Measurements from ENCODE around the gene DCLK1. TPM values are rescaled to one million over a fixed set of nuclear protein-coding genes. Genes with fewer than 3 reads are reported as not detected.

Gene DCLK1
- total and polyA plus RNA-seq, 4 experiments from 2014 or later = not detected

DNA sequence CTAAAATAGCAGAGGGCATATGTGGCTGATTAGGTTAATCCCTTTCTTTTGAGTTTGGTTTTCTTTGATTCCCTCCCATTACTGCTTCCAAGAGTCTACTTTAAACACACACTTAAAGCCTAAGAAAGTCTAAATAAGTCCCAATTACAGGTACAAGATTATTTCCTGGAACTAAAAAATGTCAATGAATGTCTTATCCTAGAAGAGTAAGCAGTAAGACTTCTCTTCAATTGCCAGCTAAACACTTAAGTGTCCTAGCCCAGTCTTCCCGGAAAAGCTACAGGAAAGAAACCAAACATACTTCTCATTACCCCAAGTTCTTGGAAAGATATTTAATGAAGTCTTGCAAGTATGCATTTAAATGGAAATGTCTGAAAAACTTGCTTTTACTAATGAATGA lies 233.1 kb downstream of the DCLK1 start:
- Histone ChIP-seq H3K4me1 (ENCODE audit: insufficient read depth, low read length) (no peaks in the 10 kb centered on the region), H3K9me3 (ENCODE audit: control insufficient read depth in 1 of 2, low read length in 2 of 2) (no peaks in the 10 kb centered on the region), H3K4me3 (ENCODE audit: low read length in 2 of 2) (no peak overlapping the region), H3K36me3 (ENCODE audit: insufficient read depth, low read length) (no peaks in the 10 kb centered on the region), H3K27ac (ENCODE audit: low read depth, low read length) (no peak overlapping the region), H3K27me3 (ENCODE audit: insufficient read depth, low read length) (no peaks in the 10 kb centered on the region)
- DNase-seq = no peak
- H3K9me3 Mint-ChIP-seq = peaks cover 0 to 5% (median 0%) of the 10 kb centered on the region in 8 donors
- no peaks in the 10 kb centered on the region for H3K4me1 Mint-ChIP-seq
- CTCF ChIA-PET (ENCODE audit: partially characterized antibody) = no interaction called here
- H3K36me3 Mint-ChIP-seq = no peaks in the 10 kb centered on the region
- H3K27me3 Mint-ChIP-seq = no peaks in the 10 kb centered on the region
- H3K27ac Mint-ChIP-seq = no peak overlapping the region
- no peak overlapping the region for H3K4me3 Mint-ChIP-seq
- intact Hi-C loops (cut with micrococcal nuclease) = no loop called here
- POLR2A ChIA-PET (ENCODE audit: partially characterized antibody) = no interaction called here

DNA sequence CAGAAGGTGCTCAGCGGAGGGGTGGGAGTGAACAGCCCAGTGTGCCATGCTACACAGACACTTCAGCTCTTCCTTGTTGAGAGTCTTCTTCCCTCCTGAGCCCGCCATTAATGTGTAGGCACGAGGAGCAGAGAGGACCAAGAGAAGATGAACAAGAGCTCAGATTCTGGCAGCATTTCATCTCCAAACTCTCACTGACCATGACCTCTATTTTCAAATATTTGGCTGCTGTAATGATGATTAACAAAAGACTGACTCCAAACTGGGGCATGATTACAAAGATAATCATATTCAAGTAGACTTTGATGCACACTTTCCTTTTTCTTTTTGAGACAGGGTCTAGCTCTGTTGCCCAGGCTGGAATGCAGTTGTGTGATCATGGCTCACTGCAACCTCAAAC lies 236.5 kb downstream of the DCLK1 start:
- Mint-ChIP-seq H3K27ac (no peak overlapping the region), H3K4me3 (no peak overlapping the region), H3K9me3 (peaks cover 0 to 5% (median 0%) of the 10 kb centered on the region in 8 donors), H3K4me1 (no peaks in the 10 kb centered on the region), H3K36me3 (no peaks in the 10 kb centered on the region), H3K27me3 (peaks cover 0 to 1% of the 10 kb centered on the region in 2 donors)
- H3K4me3 ChIP-seq (ENCODE audit: low read length in 2 of 2) = no peak overlapping the region
- POLR2A ChIA-PET (ENCODE audit: partially characterized antibody) = no interaction called here
- H3K27ac ChIP-seq (ENCODE audit: low read depth, low read length) = no peak overlapping the region
- intact Hi-C loops (cut with micrococcal nuclease) = no loop called here
- CTCF ChIA-PET (ENCODE audit: partially characterized antibody) = no interaction called here
- no peak for DNase-seq
- H3K27me3 ChIP-seq (ENCODE audit: insufficient read depth, low read length) = no peaks in the 10 kb centered on the region
- no peaks in the 10 kb centered on the region for H3K36me3 ChIP-seq (ENCODE audit: insufficient read depth, low read length)
- H3K9me3 ChIP-seq (ENCODE audit: control insufficient read depth in 1 of 2, low read length in 2 of 2) = no peaks in the 10 kb centered on the region
- H3K4me1 ChIP-seq (ENCODE audit: insufficient read depth, low read length) = no peaks in the 10 kb centered on the region

DNA sequence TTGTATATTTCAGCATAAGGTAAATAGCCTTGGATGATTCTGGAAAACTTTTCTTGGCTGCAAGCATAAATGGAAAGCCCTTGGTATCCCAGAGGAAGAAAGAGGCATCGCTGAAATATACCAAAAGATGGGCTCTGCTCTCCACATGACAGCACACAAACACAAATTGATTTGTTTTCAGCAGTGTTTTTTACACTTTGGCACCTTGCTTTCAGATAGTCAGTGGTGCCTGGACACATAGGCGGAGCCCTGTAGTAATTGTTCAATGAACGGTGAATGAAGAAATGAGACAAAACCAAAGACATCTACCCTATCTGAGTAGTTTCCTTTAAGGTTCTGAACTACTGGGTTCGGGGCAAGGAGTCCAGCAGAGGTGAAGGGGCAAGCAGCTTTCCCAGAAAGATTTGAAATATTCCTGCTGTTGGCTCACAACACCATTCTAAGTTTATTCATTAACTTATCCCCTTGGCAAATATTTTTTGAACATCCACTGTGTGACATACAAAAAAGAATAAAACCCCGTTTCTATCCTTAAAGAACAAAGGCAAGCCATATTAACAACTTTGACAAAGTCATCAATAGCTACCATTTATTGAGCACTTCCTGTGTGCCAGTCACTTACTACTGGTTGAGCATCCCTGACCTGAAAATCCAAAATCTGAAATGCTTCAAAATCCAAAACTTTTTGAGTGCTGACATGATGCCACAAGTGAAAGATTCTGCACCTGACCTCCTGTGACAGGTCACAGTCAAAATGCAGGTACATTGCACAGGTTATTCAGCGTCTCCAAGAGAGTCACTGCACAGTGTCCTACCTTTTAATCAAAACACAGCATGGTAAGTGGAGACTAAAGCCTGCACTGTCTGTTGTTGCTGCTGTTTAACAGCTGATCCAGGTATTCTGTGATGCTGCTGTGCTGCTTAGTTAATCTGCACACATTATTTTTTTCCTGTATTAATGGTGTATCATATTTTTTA lies 238.1 kb downstream of the DCLK1 start:
- Histone ChIP-seq H3K9me3 (ENCODE audit: control insufficient read depth in 1 of 2, low read length in 2 of 2) (no peaks in the 10 kb centered on the region), H3K36me3 (ENCODE audit: insufficient read depth, low read length) (no peaks in the 10 kb centered on the region), H3K27ac (ENCODE audit: low read depth, low read length) (no peak overlapping the region), H3K27me3 (ENCODE audit: insufficient read depth, low read length) (no peaks in the 10 kb centered on the region), H3K4me3 (ENCODE audit: low read length in 2 of 2) (no peak overlapping the region), H3K4me1 (ENCODE audit: insufficient read depth, low read length) (no peaks in the 10 kb centered on the region)
- ChIA-PET POLR2A (ENCODE audit: partially characterized antibody) (no interaction called here), CTCF (ENCODE audit: partially characterized antibody) (no interaction called here)
- Mint-ChIP-seq H3K4me3 (no peak overlapping the region), H3K27me3 (peaks cover 0 to 1% of the 10 kb centered on the region in 2 donors), H3K9me3 (peaks cover 0 to 5% (median 0%) of the 10 kb centered on the region in 8 donors), H3K4me1 (no peaks in the 10 kb centered on the region), H3K36me3 (no peaks in the 10 kb centered on the region), H3K27ac (no peak overlapping the region)
- intact Hi-C loops (cut with micrococcal nuclease) = no loop called here
- no peak for DNase-seq

DNA sequence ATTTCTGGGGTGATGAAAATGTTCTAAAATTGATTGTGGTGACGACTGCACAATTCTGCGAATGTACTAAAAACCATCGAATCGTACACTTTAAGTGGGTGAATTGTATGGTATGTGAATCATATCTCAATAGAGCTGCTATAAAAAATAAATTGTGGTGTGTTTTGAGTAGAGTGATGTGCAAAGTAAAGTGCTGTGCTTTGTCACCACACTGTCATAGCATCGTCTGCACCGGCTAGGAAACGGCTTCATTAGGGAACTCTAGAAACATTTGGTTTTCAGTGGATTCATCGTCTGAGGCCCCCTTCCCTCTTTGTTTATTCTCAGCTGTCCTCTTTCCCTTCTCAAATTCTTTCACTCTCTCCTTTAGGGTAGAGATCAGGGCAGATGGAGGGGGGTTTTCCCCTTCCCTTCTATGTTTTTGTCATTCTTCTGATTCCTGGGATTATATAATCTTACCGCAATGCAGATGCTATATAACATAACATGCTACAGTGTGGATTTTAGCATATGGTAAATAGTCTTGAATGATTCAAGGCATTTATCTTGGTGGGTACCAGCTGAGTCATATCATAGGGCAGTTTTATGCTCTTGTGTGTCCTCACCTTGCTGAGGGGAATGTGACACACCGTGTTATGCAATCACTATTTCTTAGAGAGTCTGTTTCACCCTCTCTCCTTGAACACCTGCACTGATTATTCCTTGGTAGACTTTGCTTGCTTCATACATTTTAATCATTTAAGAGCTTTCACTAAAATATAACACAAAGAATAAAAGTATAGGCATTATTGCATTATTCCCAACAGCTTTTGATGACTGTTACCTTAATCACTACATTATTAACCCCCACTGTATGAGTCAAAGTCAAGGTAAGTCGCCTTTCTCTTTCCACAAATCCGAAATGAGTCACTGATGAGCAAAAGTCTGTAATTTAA lies 239.4 kb downstream of the DCLK1 start:
- Histone ChIP-seq H3K27me3 (ENCODE audit: insufficient read depth, low read length) (no peaks in the 10 kb centered on the region), H3K36me3 (ENCODE audit: insufficient read depth, low read length) (no peaks in the 10 kb centered on the region), H3K27ac (ENCODE audit: low read depth, low read length) (no peak overlapping the region), H3K4me3 (ENCODE audit: low read length in 2 of 2) (no peak overlapping the region), H3K9me3 (ENCODE audit: control insufficient read depth in 1 of 2, low read length in 2 of 2) (no peaks in the 10 kb centered on the region), H3K4me1 (ENCODE audit: insufficient read depth, low read length) (no peaks in the 10 kb centered on the region)
- intact Hi-C loops (cut with micrococcal nuclease) = no loop called here
- DNase-seq = no peak
- CTCF ChIA-PET (ENCODE audit: partially characterized antibody) = no interaction called here
- H3K36me3 Mint-ChIP-seq = no peaks in the 10 kb centered on the region
- H3K4me1 Mint-ChIP-seq = no peaks in the 10 kb centered on the region
- H3K9me3 Mint-ChIP-seq = peaks cover 0 to 5% (median 0%) of the 10 kb centered on the region in 8 donors
- H3K4me3 Mint-ChIP-seq = no peak overlapping the region
- peaks cover 0 to 1% of the 10 kb centered on the region in 2 donors for H3K27me3 Mint-ChIP-seq
- H3K27ac Mint-ChIP-seq = no peak overlapping the region
- POLR2A ChIA-PET (ENCODE audit: partially characterized antibody) = no interaction called here

DNA sequence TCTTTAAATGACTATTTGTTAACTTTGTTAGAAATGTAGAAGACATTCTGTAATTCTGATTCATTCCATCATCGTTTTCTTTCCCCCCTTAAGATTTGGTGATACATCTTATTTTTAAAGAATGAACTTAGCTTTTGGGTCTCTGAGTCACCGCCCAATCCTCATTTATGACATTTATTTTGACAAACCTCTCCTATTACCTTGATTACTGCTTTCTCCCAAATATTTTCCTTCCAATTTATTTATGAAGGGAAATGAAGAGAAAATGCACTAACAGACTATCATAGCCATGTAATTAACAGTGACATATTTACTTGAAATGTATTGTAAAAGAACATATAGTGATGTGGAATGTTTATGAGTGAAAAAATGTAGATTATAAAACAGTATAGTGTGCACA lies 241.6 kb downstream of the DCLK1 start:
- Histone ChIP-seq H3K9me3 (ENCODE audit: control insufficient read depth in 1 of 2, low read length in 2 of 2) (no peaks in the 10 kb centered on the region), H3K4me3 (ENCODE audit: low read length in 2 of 2) (no peak overlapping the region), H3K4me1 (ENCODE audit: insufficient read depth, low read length) (no peaks in the 10 kb centered on the region), H3K27me3 (ENCODE audit: insufficient read depth, low read length) (no peaks in the 10 kb centered on the region), H3K36me3 (ENCODE audit: insufficient read depth, low read length) (no peaks in the 10 kb centered on the region), H3K27ac (ENCODE audit: low read depth, low read length) (no peak overlapping the region)
- H3K4me1 Mint-ChIP-seq = no peaks in the 10 kb centered on the region
- H3K9me3 Mint-ChIP-seq = peaks cover 0 to 5% (median 0%) of the 10 kb centered on the region in 8 donors
- POLR2A ChIA-PET (ENCODE audit: partially characterized antibody) = no interaction called here
- CTCF ChIA-PET (ENCODE audit: partially characterized antibody) = no interaction called here
- intact Hi-C loops (cut with micrococcal nuclease) = no loop called here
- no peak overlapping the region for H3K27ac Mint-ChIP-seq
- H3K27me3 Mint-ChIP-seq = peaks cover 0 to 1% of the 10 kb centered on the region in 2 donors
- no peak overlapping the region for H3K4me3 Mint-ChIP-seq
- DNase-seq = no peak
- no peaks in the 10 kb centered on the region for H3K36me3 Mint-ChIP-seq

DNA sequence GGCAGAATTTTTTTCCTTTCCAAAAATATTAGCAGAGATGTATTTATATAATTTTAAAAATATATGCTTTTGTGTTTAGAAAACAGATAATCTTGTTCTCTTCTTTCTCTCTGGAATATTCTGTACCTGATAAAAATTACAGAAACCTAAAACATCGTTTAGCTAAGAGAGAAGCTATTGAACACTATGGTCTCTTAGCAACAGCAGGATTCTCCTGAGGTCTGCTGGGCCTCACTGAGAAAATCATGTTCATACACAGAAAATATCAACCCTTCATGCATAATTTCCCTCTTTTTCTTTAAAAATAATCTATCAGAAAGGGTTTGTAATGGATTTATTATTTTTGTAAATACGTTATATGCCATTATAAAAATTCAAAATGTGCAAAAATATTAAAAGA lies 242.2 kb downstream of the DCLK1 start:
- CTCF ChIA-PET (ENCODE audit: partially characterized antibody) = no interaction called here
- Mint-ChIP-seq H3K4me3 (no peak overlapping the region), H3K27me3 (peaks cover 0 to 1% of the 10 kb centered on the region in 2 donors), H3K9me3 (peaks cover 0 to 2% (median 0%) of the 10 kb centered on the region in 8 donors), H3K4me1 (no peaks in the 10 kb centered on the region), H3K27ac (no peak overlapping the region), H3K36me3 (no peaks in the 10 kb centered on the region)
- intact Hi-C loops (cut with micrococcal nuclease) = no loop called here
- no peak overlapping the region for H3K27ac ChIP-seq (ENCODE audit: low read depth, low read length)
- POLR2A ChIA-PET (ENCODE audit: partially characterized antibody) = no interaction called here
- H3K9me3 ChIP-seq (ENCODE audit: control insufficient read depth in 1 of 2, low read length in 2 of 2) = no peaks in the 10 kb centered on the region
- no peak for DNase-seq
- no peaks in the 10 kb centered on the region for H3K27me3 ChIP-seq (ENCODE audit: insufficient read depth, low read length)
- H3K4me3 ChIP-seq (ENCODE audit: low read length in 2 of 2) = no peak overlapping the region
- H3K36me3 ChIP-seq (ENCODE audit: insufficient read depth, low read length) = no peaks in the 10 kb centered on the region
- H3K4me1 ChIP-seq (ENCODE audit: insufficient read depth, low read length) = no peaks in the 10 kb centered on the region

DNA sequence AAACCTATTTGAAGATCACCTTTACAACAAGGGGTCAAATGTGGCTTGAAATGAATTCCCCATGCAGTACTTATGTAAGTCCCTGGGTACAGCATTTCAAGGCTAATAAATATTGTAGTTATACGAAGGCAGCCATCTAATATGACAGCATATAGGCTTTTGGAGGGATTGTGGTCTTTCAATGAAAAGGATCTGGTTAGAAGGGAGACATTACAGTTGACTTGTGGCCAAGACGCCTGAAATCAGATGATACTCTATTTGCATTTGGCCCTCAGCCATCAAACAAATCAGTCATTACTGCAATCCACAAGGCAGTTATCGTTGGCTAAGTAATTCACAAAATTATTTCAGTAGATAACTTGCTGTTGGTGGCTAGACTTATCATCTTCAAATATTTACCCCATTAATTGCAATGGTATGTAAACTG lies 242.7 kb downstream of the DCLK1 start:
- Histone ChIP-seq H3K27me3 (ENCODE audit: insufficient read depth, low read length) (no peaks in the 10 kb centered on the region), H3K4me3 (ENCODE audit: low read length in 2 of 2) (no peak overlapping the region), H3K36me3 (ENCODE audit: insufficient read depth, low read length) (no peaks in the 10 kb centered on the region), H3K9me3 (ENCODE audit: control insufficient read depth in 1 of 2, low read length in 2 of 2) (no peaks in the 10 kb centered on the region), H3K27ac (ENCODE audit: low read depth, low read length) (no peak overlapping the region), H3K4me1 (ENCODE audit: insufficient read depth, low read length) (no peaks in the 10 kb centered on the region)
- intact Hi-C loops (cut with micrococcal nuclease) = no loop called here
- peaks cover 0 to 1% of the 10 kb centered on the region in 2 donors for H3K27me3 Mint-ChIP-seq
- ChIA-PET POLR2A (ENCODE audit: partially characterized antibody) (no interaction called here), CTCF (ENCODE audit: partially characterized antibody) (no interaction called here)
- no peaks in the 10 kb centered on the region for H3K4me1 Mint-ChIP-seq
- DNase-seq = no peak
- no peaks in the 10 kb centered on the region for H3K36me3 Mint-ChIP-seq
- H3K27ac Mint-ChIP-seq = no peak overlapping the region
- peaks cover 0 to 2% (median 0%) of the 10 kb centered on the region in 8 donors for H3K9me3 Mint-ChIP-seq
- no peak overlapping the region for H3K4me3 Mint-ChIP-seq
